T-cell (primary cell): ENCODE results near the gene DENND1A. TPM values are rescaled to one million over a fixed set of nuclear protein-coding genes. Genes with fewer than 3 reads are reported as not detected.

Experiments
- ATAC-seq, 4 experiments: fragments of 200-7000 bp in 3 of 4; fragments of 150-1000 bp in 1 of 4; cut with Tn5 transposase; replicated peaks in 1 of 4; 1 replicate in 3 of 4; 2 replicates in 1 of 4; pipeline ENCODE4 v1.10.0; 2021; ENCODE audit warnings: moderate library complexity in 3 of 4, mild to moderate bottlenecking in 2 of 4, moderate number of reproducible peaks in 1 of 4
- CTCF ChIA-PET, 2 donors: fragments of 300-600 bp; sonication (Branson Sonifier 250); formaldehyde crosslinking; loops; one replicate each; lab custom pipeline; 2022; ENCODE audit warnings: antibody characterized with exemption in 2 of 2; lab: Charles Lee
- POLR2A ChIA-PET, 2 donors: fragments of 300-600 bp; sonication (Branson Sonifier 250); formaldehyde crosslinking; loops; one replicate each; lab custom pipeline; 2022; ENCODE audit warnings: antibody characterized with exemption in 2 of 2; lab: Charles Lee
- DNase-seq, 35 experiments: peaks; one replicate each; pipeline versions ENCODE4 v3.0.0 to v3.0.0-alpha.2; 2013 to 2023
- H3K27ac ChIP-seq: one replicate; pipeline ENCODE4 v1.5.1; 2013; ENCODE audit warnings: low read length
- H3K27me3 ChIP-seq, 2 experiments: replicated peaks in 1 of 2; 1 replicate in 1 of 2; 2 replicates in 1 of 2; pipeline versions ENCODE4 v1.6.1 to v1.7.0; 2013; ENCODE audit warnings: low read length in 1 of 2, mixed read lengths in 1 of 2; ENCODE audit not compliant: control insufficient read depth in 2 of 2, insufficient read depth in 2 of 2; ENCODE audit errors: extremely low read depth in 1 of 2
- H3K36me3 ChIP-seq, 2 donors: 1 replicate in 1 of 2; 2 replicates in 1 of 2; pipeline versions ENCODE4 v1.6.1 to v1.7.0; 2013; ENCODE audit warnings: low read length in 1 of 2; ENCODE audit not compliant: control insufficient read depth in 2 of 2, insufficient read depth in 1 of 2; ENCODE audit errors: extremely low read depth in 1 of 2
- H3K4me1 ChIP-seq, 2 experiments: 1 replicate in 1 of 2; 2 replicates in 1 of 2; pipeline versions ENCODE4 v1.6.1 to v1.7.0; 2013; ENCODE audit warnings: low read length in 2 of 2, mixed read lengths in 1 of 2; ENCODE audit not compliant: insufficient read depth in 2 of 2, control insufficient read depth in 1 of 2; ENCODE audit errors: extremely low read depth in 1 of 2
- H3K4me3 ChIP-seq, 2 donors: 1 replicate in 1 of 2; 2 replicates in 1 of 2; pipeline versions ENCODE4 v1.5.1 to v1.7.0; 2013; ENCODE audit warnings: mild to moderate bottlenecking in 2 of 2, low read length in 1 of 2, moderate library complexity in 1 of 2; ENCODE audit not compliant: control insufficient read depth in 1 of 2; ENCODE audit errors: extremely low read depth in 1 of 2
- H3K9me3 ChIP-seq: 2 replicates; pipeline ENCODE4 v1.7.0; 2013
- H3K27ac Mint-ChIP-seq, 2 donors: one replicate each; pipeline ENCODE4 v1.8.0; 2020 to 2021; ENCODE audit warnings: mild to moderate bottlenecking in 2 of 2, mixed read lengths in 2 of 2
- H3K27me3 Mint-ChIP-seq, 2 donors: one replicate each; pipeline ENCODE4 v1.8.0; 2021 to 2022; ENCODE audit warnings: mixed read lengths in 2 of 2
- H3K36me3 Mint-ChIP-seq: one replicate; pipeline ENCODE4 v1.8.0; 2021; ENCODE audit warnings: mixed read lengths
- H3K4me1 Mint-ChIP-seq, 3 donors: one replicate each; pipeline ENCODE4 v1.8.0; 2020 to 2022; ENCODE audit warnings: mixed read lengths in 3 of 3, mild to moderate bottlenecking in 1 of 3
- H3K4me3 Mint-ChIP-seq, 3 donors: one replicate each; pipeline ENCODE4 v1.8.0; 2020 to 2022; ENCODE audit warnings: mild to moderate bottlenecking in 3 of 3, mixed read lengths in 3 of 3, moderate library complexity in 3 of 3
- H3K9me3 Mint-ChIP-seq, 3 donors: one replicate each; pipeline ENCODE4 v1.8.0; 2020 to 2022; ENCODE audit warnings: mixed read lengths in 3 of 3
- WGBS: methylation state at CpG from one replicate; pipeline ENCODE4 v1.1.5; 2013; ENCODE audit warnings: missing lambda C conversion rate; ENCODE audit not compliant: insufficient coverage; 5-methylcytosine and 5-hydroxymethylcytosine counted together
- total RNA-seq, 35 experiments: library from RNA in 6 of 35; stranded (reverse) in 6 of 35; fragments of 120-200 nt in 1 of 35; gene quantifications; one replicate each; pipeline versions ENCODE4 v1.2.1 to v1.2.4 and lab custom pipeline; 2013 to 2026

The DENND1A gene
- total RNA-seq, 5 donors from 2014 or later (not counting 1 experiment from before 2014, with no cell fraction given), result 12.4 to 19.9 (median 14.1) TPM

- no peak for ATAC-seq
- H3K36me3 Mint-ChIP-seq, result peaks cover 35% of the 10 kb centered on the region
Measured at GRCh38 chr9:123426406-123426805, 503.5 kb downstream of the DENND1A start.

DNA sequence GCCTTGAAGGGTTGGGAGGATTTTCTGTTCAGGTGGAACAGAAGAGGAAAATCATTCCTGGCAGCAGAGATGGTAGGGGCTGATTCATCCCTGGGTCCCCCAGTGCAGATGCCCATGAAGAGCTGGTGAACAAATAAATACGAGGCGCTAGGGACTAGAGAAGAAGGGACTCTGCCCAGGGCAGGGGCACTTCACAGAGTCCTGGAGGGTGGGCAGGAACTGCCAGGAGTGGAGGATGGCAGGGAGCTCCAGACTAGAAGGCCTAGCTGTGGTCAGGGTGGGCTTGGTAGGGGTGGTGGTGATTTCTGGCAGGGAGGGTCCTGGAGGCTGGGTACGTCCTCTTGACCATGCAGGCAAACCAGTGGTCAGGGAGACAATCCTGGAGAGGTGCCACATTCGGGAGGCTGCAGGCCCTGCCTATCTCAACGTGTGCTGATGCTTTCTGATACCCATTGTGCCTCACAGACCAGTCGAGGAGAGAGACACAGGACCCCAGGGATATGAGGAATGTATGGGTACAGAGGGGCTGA, 504.0 kb downstream of the DENND1A start:
- Mint-ChIP-seq H3K4me1 (no peaks in the 10 kb centered on the region), H3K36me3 (peaks cover 30% of the 10 kb centered on the region), H3K27me3 (no peaks in the 10 kb centered on the region), H3K9me3 (peaks cover 0 to 4% (median 0%) of the 10 kb centered on the region in 3 donors), H3K27ac (no peak overlapping the region), H3K4me3 (no peak overlapping the region)
- 70% methylated on average over 6 of the region's 6 CpGs for WGBS
- no peak for ATAC-seq
- no peak overlapping the region for H3K4me3 ChIP-seq
- CTCF ChIA-PET, result no interaction called here
- no peak for DNase-seq
- H3K9me3 ChIP-seq, result no peaks in the 10 kb centered on the region
- H3K27me3 ChIP-seq, result no peaks in the 10 kb centered on the region
- H3K36me3 ChIP-seq, result peaks cover 1 to 3% of the 10 kb centered on the region in 2 donors
- POLR2A ChIA-PET, result no interaction called here
- no peaks in the 10 kb centered on the region for H3K4me1 ChIP-seq
- no peak overlapping the region for H3K27ac ChIP-seq

More at GRCh38 chr9:123426406-123426805, 503.5 kb downstream of the DENND1A start:
- H3K9me3 Mint-ChIP-seq, result peaks cover 0 to 4% (median 0%) of the 10 kb centered on the region in 3 donors
- Histone ChIP-seq H3K4me3 (no peak overlapping the region), H3K27ac (no peak overlapping the region), H3K36me3 (peaks cover 5 to 6% of the 10 kb centered on the region in 2 donors), H3K9me3 (no peaks in the 10 kb centered on the region), H3K4me1 (no peaks in the 10 kb centered on the region), H3K27me3 (no peaks in the 10 kb centered on the region)
- H3K27ac Mint-ChIP-seq, result no peak overlapping the region
- no peaks in the 10 kb centered on the region for H3K4me1 Mint-ChIP-seq
- ChIA-PET CTCF (no interaction called here), POLR2A (no interaction called here)
- 43% methylated on average over 2 of the region's 2 CpGs for WGBS
- no peak for DNase-seq
- H3K27me3 Mint-ChIP-seq, result no peaks in the 10 kb centered on the region
- no peak overlapping the region for H3K4me3 Mint-ChIP-seq

DNA sequence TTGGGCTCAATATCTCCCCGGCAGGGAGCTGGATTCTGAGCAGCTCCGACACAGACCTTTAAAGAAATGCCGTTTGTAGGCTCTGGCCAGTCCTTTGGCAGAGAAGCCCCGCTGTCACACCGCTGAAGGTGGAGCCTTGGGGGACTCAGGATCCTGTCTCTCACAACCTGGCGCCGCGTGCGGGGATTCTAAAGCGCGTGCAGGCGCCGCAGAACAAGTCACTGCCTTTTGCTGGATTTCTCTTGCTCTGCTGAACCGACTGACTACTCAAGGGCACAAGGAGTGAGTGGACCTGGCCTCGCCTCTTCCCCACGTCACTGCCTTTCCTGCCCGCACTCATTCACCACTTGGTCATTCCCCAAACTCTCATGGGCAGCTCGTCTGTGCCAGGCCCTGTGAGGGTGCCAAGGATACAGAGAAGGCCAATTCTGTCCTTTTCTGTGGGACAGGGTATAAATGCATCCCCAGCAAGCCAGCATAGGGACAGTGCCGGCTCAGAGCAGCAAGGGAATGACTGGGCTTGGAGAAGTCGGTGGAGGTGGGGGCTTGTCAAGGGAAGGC, 504.6 kb downstream of the DENND1A start:
- H3K9me3 ChIP-seq, result no peaks in the 10 kb centered on the region
- Mint-ChIP-seq H3K27ac (no peak overlapping the region), H3K36me3 (peaks cover 29% of the 10 kb centered on the region), H3K4me1 (no peaks in the 10 kb centered on the region), H3K4me3 (no peak overlapping the region), H3K9me3 (peaks cover 0 to 1% (median 0%) of the 10 kb centered on the region in 3 donors), H3K27me3 (no peaks in the 10 kb centered on the region)
- 95% methylated on average over 18 of the region's 20 CpGs for WGBS
- ATAC-seq (no peak), DNase-seq (no peak)
- CTCF ChIA-PET, result no interaction called here
- POLR2A ChIA-PET, result no interaction called here
- peaks cover 0 to 3% of the 10 kb centered on the region in 2 donors for H3K36me3 ChIP-seq
- H3K27me3 ChIP-seq, result no peaks in the 10 kb centered on the region
- no peak overlapping the region for H3K4me3 ChIP-seq
- no peak overlapping the region for H3K27ac ChIP-seq
- no peaks in the 10 kb centered on the region for H3K4me1 ChIP-seq

- Histone ChIP-seq H3K27me3 (no peaks in the 10 kb centered on the region), H3K4me3 (no peak overlapping the region), H3K9me3 (no peaks in the 10 kb centered on the region), H3K36me3 (peaks cover 2 to 8% of the 10 kb centered on the region in 2 donors), H3K27ac (no peak overlapping the region), H3K4me1 (no peaks in the 10 kb centered on the region)
- Mint-ChIP-seq H3K4me1 (no peaks in the 10 kb centered on the region), H3K27ac (no peak overlapping the region), H3K36me3 (peaks cover 27% of the 10 kb centered on the region), H3K27me3 (no peaks in the 10 kb centered on the region), H3K9me3 (no peaks in the 10 kb centered on the region), H3K4me3 (no peak overlapping the region)
- 100% methylated on average over 1 of the region's 6 CpGs for WGBS
- ChIA-PET CTCF (no interaction called here), POLR2A (no interaction called here)
- DNase-seq (no peak), ATAC-seq (no peak)
Measured at GRCh38 chr9:123424552-123425225, 505.2 kb downstream of the DENND1A start.

GRCh38 chr9:123424131-123424530, 505.8 kb downstream of the DENND1A start:
- Mint-ChIP-seq H3K9me3 (no peaks in the 10 kb centered on the region), H3K36me3 (peaks cover 26% of the 10 kb centered on the region), H3K4me3 (no peak overlapping the region), H3K27me3 (no peaks in the 10 kb centered on the region), H3K4me1 (no peaks in the 10 kb centered on the region), H3K27ac (no peak overlapping the region)
- ChIA-PET POLR2A (no interaction called here), CTCF (no interaction called here)
- no peaks in the 10 kb centered on the region for H3K4me1 ChIP-seq
- no peak overlapping the region for H3K4me3 ChIP-seq
- peaks cover 2 to 8% of the 10 kb centered on the region in 2 donors for H3K36me3 ChIP-seq
- H3K9me3 ChIP-seq, result no peaks in the 10 kb centered on the region
- no peak overlapping the region for H3K27ac ChIP-seq
- ATAC-seq, result no peak
- no peaks in the 10 kb centered on the region for H3K27me3 ChIP-seq
- WGBS, result 96% methylated on average over 5 of the region's 5 CpGs
- no peak for DNase-seq

- CTCF ChIA-PET, result no interaction called here
- Histone ChIP-seq H3K27me3 (no peaks in the 10 kb centered on the region), H3K27ac (no peak overlapping the region), H3K4me3 (no peak overlapping the region), H3K4me1 (no peaks in the 10 kb centered on the region), H3K9me3 (no peaks in the 10 kb centered on the region), H3K36me3 (peaks cover 2 to 8% of the 10 kb centered on the region in 2 donors)
- Mint-ChIP-seq H3K4me1 (no peaks in the 10 kb centered on the region), H3K27me3 (no peaks in the 10 kb centered on the region), H3K9me3 (no peaks in the 10 kb centered on the region), H3K27ac (no peak overlapping the region), H3K4me3 (no peak overlapping the region), H3K36me3 (peaks cover 32% of the 10 kb centered on the region)
- no peak for DNase-seq
- 100% methylated on average over 2 of the region's 8 CpGs for WGBS
- ATAC-seq, result no peak
- POLR2A ChIA-PET, result no interaction called here
Measured at GRCh38 chr9:123423311-123423640, 506.6 kb downstream of the DENND1A start.
